GM12892 (cell line): ENCODE data around the gene MMP24.

Experiments
- POLR2A ChIP-seq: IDR thresholded peaks from 2 replicates; pipeline ENCODE4 v1.6.1; 2011; ENCODE audit warnings: low read depth, low read length, control low read depth
- POLR2AphosphoS5 ChIP-seq: IDR thresholded peaks from 2 replicates; pipeline ENCODE4 v1.6.1; 2011; ENCODE audit warnings: low read depth, low read length, control low read depth
- TAF1 ChIP-seq: IDR thresholded peaks from 2 replicates; pipeline ENCODE4 v1.6.1; 2011; ENCODE audit warnings: low read depth, mild to moderate bottlenecking, control low read depth, low read length, borderline replicate concordance

DNA sequence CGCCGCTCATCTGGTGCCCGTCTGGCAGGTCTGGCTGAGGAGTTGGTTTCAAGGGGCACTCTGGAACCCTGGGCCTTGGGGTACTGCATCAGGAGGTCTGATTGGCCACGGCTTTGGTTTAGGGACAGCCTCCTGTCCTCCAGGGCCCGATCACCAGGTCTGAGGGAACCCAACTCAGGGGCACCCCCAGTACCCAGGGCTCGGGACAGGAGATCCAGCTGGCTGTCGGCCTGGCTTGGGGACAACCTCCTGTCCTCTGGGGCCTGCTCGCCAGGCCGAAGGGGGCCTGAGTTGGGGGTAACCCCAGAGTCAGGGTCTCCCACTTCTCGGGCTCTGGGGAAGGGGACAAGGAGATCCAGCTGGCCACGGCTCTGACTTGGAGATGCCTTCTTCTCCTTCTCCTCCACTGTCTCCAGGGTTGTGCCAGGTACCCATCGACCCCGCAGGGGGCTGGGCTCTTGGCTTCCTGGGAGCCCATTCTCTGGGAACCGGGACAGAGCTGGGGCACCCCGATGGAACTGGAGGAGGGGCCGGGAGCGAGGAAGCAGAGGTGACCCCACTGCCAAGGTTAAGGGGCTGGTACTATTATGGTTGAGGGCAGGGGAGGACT lies 60.5 kb downstream of the MMP24 start:
- no peak for TF ChIP-seq POLR2A
- no peak for TF ChIP-seq POLR2AphosphoS5
- no peak for TF ChIP-seq TAF1
